ENCODE results near the gene TIE1. TPM values are rescaled to one million over a fixed set of nuclear protein-coding genes. Genes with fewer than 3 reads are reported as not detected.

TIE1 gene
- total and polyA plus RNA-seq, 9 of the 15 experiments (the other 6 are each of a cell fraction or from before 2014, with no cell fraction given), result 0.07 to 0.49 (median 0.14) TPM; not detected in 4

DNA sequence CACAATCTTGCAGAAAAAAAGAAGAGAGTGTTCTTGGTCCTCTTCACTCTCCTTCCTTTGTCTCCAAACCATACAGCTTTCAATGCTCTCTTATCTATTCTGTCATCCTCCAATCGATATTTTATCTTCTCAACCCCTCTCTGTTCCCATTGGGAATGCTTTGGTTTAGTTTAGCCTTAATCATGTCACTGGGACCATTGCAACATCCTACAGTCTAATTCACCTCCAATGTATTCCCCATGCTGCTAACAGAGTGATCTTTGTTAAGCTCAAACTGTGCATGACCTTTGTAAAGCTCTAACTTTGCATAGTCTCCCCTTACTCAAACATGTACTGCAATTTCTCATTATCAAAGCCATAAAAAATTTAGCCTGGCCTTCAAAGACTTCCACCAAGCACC lies 39.8 kb downstream of the TIE1 start:
- FAIRE-seq, result no peak

DNA sequence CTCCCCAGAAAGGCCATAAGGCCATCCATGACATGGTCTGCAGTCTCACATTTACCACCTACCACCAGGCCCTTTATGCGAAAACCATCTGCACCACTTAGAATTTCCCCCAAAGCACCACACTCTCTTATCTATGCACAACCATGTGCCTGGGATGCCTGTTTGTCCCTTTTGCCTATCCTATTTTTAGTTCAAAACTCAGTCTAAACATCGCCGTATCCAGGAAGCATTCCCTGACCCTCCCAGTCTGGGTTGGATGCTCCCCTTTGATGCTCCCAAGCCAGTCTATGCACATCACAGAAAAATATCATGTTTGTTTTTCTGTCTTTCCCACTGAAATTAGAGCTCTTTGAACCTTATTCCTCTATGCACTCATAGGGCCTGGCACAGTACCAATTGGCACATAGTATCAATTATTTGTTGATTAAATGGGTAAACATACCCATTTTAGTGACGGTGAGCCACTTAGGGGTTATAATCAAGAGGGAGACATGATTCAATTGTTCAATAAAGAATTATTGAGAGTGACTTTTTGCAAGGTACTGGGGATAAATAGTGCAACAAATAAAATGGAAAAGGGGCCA lies 43.6 kb downstream of the TIE1 start:
- ChIA-PET CTCF (ENCODE audit: low intra/inter-chr PET ratio) (no interaction called here), POLR2A (interaction anchor here (0.6 to 1.4 kb wide), 3 partner anchors 9 to 44 kb away, joined by 3 to 4 read pairs (median 3); no protein-coding TSS in a partner anchor)
- Histone ChIP-seq H2AFZ (ENCODE audit: low read depth, low read length) (peak overlapping the region; percentile 16; the same call in 1 of the 2 replicates), H3K9me3 (replicated peaks; ENCODE audit: control insufficient read depth, insufficient read depth, low read depth, low read length) (no peaks in the 10 kb centered on the region), H3K9me1 (ENCODE audit: control insufficient read depth, insufficient read depth, low read length) (no peaks in the 10 kb centered on the region), H3K79me2 (ENCODE audit: control insufficient read depth, insufficient read depth, low read length) (no peaks in the 10 kb centered on the region), H3K36me3 (ENCODE audit: control insufficient read depth, insufficient read depth, low read length) (no peaks in the 10 kb centered on the region), H3K4me2 (ENCODE audit: insufficient read depth, low read length) (peak overlapping the region; percentile 17; the same call in 1 of the 2 replicates), H3K27ac (ENCODE audit: extremely low read depth, low read depth, low read length) (no peak overlapping the region), H3K27me3 (ENCODE audit: control insufficient read depth in 2 of 2, insufficient read depth in 2 of 2, low read length in 2 of 2) (peaks cover 0 to 5% of the 10 kb centered on the region in 2 experiments; a peak in 2 of 5 replicates), H3K9ac (ENCODE audit: insufficient read depth in 1 of 2, low read depth in 2 of 2, low read length in 2 of 2) (peak overlapping the region in 1 of 2 experiments; percentile 10; a peak in 1 of 4 replicates), H3K4me3 (no peak overlapping the region), H4K20me1 (replicated peaks; ENCODE audit: control insufficient read depth, insufficient read depth, low read length) (no peaks in the 10 kb centered on the region), H3K4me1 (replicated peaks in 1 of 2; ENCODE audit: control insufficient read depth in 2 of 2, insufficient read depth in 2 of 2, low read length in 2 of 2) (peaks cover 10 to 21% of the 10 kb centered on the region in 2 experiments; a peak in 4 of 5 replicates)
- ATAC-seq (peak; percentile 61), DNase-seq (ENCODE audit: extremely low read depth in 1 of 4, low spot score in 3 of 4) (peak in 2 of 4 experiments; percentile 63 to 64), FAIRE-seq (peak; percentile 90)
- intact Hi-C loops (cut with micrococcal nuclease), result no loop called here
- BruUV-seq (replicated peaks), result no TSS peak
- WGBS (ENCODE audit: insufficient coverage, low coverage, missing lambda C conversion rate), result 18% methylated on average over 4 of the region's 4 CpGs
- in situ Hi-C loops (cut with MboI), result no loop called here
- TF ChIP-seq ARID1B (IDR thresholded peaks at IDR 0.05), result peak; percentile 75

More for the DNA sequence above, 39.8 kb downstream of the TIE1 start:
- peaks cover 0 to 19% of the 10 kb centered on the region in 2 experiments; a peak in 3 of 5 replicates for H3K4me1 ChIP-seq (replicated peaks in 1 of 2; ENCODE audit: control insufficient read depth in 2 of 2, insufficient read depth in 2 of 2, low read length in 2 of 2)
- H3K79me2 ChIP-seq (ENCODE audit: control insufficient read depth, insufficient read depth, low read length), result no peaks in the 10 kb centered on the region
- in situ Hi-C loops (cut with MboI), result no loop called here
- H3K9me3 ChIP-seq (replicated peaks; ENCODE audit: control insufficient read depth, insufficient read depth, low read depth, low read length), result no peaks in the 10 kb centered on the region
- H3K36me3 ChIP-seq (ENCODE audit: control insufficient read depth, insufficient read depth, low read length), result no peaks in the 10 kb centered on the region
- ChIA-PET POLR2A (interaction anchor here (0.7 to 2.2 kb wide), 4 partner anchors 10 to 43 kb away, joined by 3 to 10 read pairs (median 6); partner anchors contain the start of gene CDC20), CTCF (ENCODE audit: low intra/inter-chr PET ratio) (no interaction called here)
- no peak for TF ChIP-seq RB1 (IDR thresholded peaks at IDR 0.05; ENCODE audit: low read depth)
- no peak for TF ChIP-seq IRF2 (CRISPR knock-in tag; IDR thresholded peaks at IDR 0.05)
- TF ChIP-seq SMARCA5 (IDR thresholded peaks at IDR 0.05), result no peak
- 0% methylated on average over 1 of the region's 1 CpG for WGBS (ENCODE audit: insufficient coverage, low coverage, missing lambda C conversion rate)
- H2AFZ ChIP-seq (ENCODE audit: low read depth, low read length), result no peak overlapping the region
- intact Hi-C loops (cut with micrococcal nuclease), result no loop called here
- no peaks in the 10 kb centered on the region for H3K9me1 ChIP-seq (ENCODE audit: control insufficient read depth, insufficient read depth, low read length)
- BruUV-seq (replicated peaks), result no TSS peak
- H3K9ac ChIP-seq (ENCODE audit: insufficient read depth in 1 of 2, low read depth in 2 of 2, low read length in 2 of 2), result no peak overlapping the region
- H3K27ac ChIP-seq (ENCODE audit: extremely low read depth, low read depth, low read length), result no peak overlapping the region
- H3K4me3 ChIP-seq, result no peak overlapping the region
- H3K27me3 ChIP-seq (ENCODE audit: control insufficient read depth in 2 of 2, insufficient read depth in 2 of 2, low read length in 2 of 2), result peaks cover 8 to 21% of the 10 kb centered on the region in 2 experiments; a peak in 4 of 5 replicates
- ATAC-seq, result no peak
- DNase-seq (ENCODE audit: extremely low read depth in 1 of 4, low spot score in 3 of 4), result no peak
- H4K20me1 ChIP-seq (replicated peaks; ENCODE audit: control insufficient read depth, insufficient read depth, low read length), result no peaks in the 10 kb centered on the region; the same call in 1 of the 2 replicates
- H3K4me2 ChIP-seq (ENCODE audit: insufficient read depth, low read length), result no peak overlapping the region
